Activated CD8-positive, alpha-beta memory T cell treated with anti-CD3 and anti-CD28 coated beads for 1 hour (primary cell): ENCODE data around the gene KCNA10.

Source experiments
- DNase-seq, 2 donors: peaks; one replicate each; pipeline ENCODE4 v3.0.0-alpha.2; 2020; ENCODE audit warnings: low read depth in 1 of 2; ENCODE audit errors: extremely low read depth in 1 of 2

KCNA10 gene

GRCh38 chr1:110480356-110481096 is 38.4 kb downstream of the KCNA10 start:
- no peak for DNase-seq

GRCh38 chr1:110478886-110479285 is 40.1 kb downstream of the KCNA10 start:
- no peak for DNase-seq

- DNase-seq: no peak
These were observed 40.9 kb downstream of the KCNA10 start for GRCh38 chr1:110477967-110478640.

DNA sequence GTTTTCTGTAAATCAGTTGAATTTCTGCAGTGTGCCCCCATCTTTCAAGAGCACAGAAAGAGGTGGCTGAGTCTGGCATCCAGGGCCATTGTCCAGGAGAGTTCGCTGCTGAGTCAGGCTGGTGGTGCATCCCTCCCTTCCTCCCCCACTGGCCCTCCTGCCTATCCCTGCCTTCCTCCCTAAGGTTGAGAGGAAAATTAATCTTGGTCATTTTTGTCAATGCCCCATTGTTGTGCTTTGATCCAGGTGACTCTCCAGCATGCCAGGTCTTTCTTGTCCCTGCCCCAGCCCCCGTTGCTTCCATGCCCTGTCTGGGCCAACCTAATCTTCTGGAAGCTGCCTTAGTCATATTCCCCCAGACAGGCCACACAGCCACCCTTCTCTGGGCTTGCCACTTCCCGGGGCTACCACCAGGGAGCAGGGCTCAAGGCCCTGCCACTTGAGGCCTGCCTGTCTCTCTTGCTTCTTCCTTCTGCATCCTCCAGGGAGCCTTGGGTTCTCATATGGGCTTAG is 41.5 kb downstream of the KCNA10 start:
- no peak for DNase-seq

DNA sequence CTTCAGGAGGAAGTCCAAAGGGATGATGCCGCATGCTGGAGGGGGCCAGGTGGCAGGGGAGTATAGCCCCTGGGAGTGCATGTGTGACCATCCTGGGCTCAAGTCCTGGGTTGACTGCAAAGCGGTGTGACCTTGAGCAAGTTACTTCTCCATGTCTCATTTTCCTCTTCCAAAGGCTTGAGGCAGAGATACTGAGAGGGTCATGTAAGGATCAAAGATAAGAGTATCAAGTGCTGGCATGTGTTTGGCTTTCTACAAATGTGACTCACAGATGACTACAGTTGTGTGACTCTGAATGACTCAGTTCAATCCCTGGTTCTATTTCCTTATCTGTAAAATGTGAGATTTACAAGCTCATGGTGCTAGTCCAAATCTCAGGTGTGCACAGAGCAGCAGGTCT is 41.9 kb downstream of the KCNA10 start:
- DNase-seq: no peak

- no peak for DNase-seq
These were observed 42.8 kb downstream of the KCNA10 start for GRCh38 chr1:110476028-110476765.

DNA sequence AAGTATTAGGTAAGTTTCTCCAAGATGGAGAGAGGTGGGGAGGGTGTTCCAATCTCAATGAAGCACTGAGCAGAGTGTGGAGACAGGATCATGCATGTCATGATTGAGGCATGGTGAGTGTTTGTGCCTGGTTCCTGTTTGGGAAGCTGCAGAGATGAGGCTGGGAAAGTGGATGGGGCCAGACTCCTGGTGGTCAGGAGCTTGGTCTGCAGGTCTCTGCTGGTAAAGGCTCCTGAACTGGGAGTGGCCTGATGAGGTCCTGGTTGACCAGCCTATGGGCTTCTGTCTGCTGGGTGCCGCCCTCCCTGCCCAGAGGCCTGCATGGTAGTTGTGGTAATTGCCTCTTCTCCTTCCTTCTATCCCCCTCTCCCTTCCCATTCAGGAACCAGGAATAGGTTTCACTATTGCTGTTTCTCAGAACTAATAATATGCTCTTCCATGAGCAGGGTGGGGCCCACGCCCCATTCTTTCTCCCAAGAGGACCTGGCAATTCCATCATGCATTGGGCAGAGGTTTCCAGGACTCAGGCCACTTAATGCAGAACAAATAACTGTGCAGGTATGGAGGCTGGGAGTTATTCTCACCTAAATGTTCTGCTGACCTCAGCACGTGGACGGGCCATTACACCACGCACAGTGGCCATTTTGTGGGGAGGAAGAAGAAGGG is 43.5 kb downstream of the KCNA10 start:
- DNase-seq: no peak

GRCh38 chr1:110474444-110474843 is 44.5 kb downstream of the KCNA10 start:
- DNase-seq: no peak

DNA sequence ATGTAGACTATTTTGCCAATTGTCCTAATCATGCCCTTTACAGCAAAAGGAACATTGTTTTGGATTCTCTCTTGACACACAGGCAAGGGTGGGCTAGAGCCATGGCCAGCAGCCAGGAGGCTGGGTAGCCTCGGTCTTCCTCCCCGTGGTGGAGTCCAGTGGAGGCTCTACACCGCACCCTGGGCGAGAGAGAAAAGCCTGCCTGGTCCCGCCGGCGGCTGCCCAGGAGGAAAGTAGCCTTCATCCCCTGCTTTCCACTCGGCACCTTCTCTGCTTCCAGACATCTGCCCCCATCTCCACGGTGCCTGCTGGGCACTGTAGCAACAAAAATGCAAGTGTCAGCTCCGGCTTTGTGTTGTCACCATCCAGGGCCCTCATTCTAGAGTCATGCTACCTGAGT is 46.4 kb downstream of the KCNA10 start:
- DNase-seq: no peak

GRCh38 chr1:110471131-110471530 is 47.8 kb downstream of the KCNA10 start:
- DNase-seq: no peak
